ENCODE measurements around the gene NPHP1. TPM values are rescaled to one million over a fixed set of nuclear protein-coding genes. Genes with fewer than 3 reads are reported as not detected.
"Not testable (repeated sequence)": the region's sequence is repeated elsewhere in the genome, so short reads cannot be mapped to it uniquely, and the experiment has no call there.

Gene NPHP1
- total and polyA plus RNA-seq, 12 donors, result 2.4 to 14.2 (median 5.9) TPM

GRCh38 chr2:110211938-110212858 lies 7.4 kb upstream of the NPHP1 start, which contains the start of gene MTLN:
Gene MTLN, minus strand, starts transcription at chr2:110212547. Its CDS starts 22 bp downstream, at chr2:110212525.
- Histone ChIP-seq H3K4me1 (replicated peaks in 1 of 2) (peaks cover 6 to 7% of the 10 kb centered on the region in 2 donors), H3K27ac (peak within 1 kb of the TSS in 4 of 5 donors; percentile 13 to 82 (median 74)), H3K27me3 (no peaks in the 10 kb centered on the region), H3K36me3 (replicated peaks in 1 of 2) (no peaks in the 10 kb centered on the region), H3K4me3 (peak within 1 kb of the TSS; percentile 12 to 79 (median 48)), H3K9me3 (replicated peaks in 1 of 3) (no peaks in the 10 kb centered on the region)
- 2 to 13% (median 5%) methylated on average over 28 to 54 of the region's 54 CpGs for WGBS, 4 donors
- DNase-seq, result peak; percentile 60 to 81 (median 70)
- TF ChIP-seq, protein P1, sequence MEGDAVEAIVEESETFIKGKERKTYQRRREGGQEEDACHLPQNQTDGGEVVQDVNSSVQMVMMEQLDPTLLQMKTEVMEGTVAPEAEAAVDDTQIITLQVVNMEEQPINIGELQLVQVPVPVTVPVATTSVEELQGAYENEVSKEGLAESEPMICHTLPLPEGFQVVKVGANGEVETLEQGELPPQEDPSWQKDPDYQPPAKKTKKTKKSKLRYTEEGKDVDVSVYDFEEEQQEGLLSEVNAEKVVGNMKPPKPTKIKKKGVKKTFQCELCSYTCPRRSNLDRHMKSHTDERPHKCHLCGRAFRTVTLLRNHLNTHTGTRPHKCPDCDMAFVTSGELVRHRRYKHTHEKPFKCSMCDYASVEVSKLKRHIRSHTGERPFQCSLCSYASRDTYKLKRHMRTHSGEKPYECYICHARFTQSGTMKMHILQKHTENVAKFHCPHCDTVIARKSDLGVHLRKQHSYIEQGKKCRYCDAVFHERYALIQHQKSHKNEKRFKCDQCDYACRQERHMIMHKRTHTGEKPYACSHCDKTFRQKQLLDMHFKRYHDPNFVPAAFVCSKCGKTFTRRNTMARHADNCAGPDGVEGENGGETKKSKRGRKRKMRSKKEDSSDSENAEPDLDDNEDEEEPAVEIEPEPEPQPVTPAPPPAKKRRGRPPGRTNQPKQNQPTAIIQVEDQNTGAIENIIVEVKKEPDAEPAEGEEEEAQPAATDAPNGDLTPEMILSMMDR (IDR thresholded peaks at IDR 0.05), result no peak
- TF ChIP-seq POLR2A (IDR thresholded peaks at IDR 0.05), result peak in 1 of 2 donors; percentile 79
- intact Hi-C loops (cut with DNase I), result no loop called here

GRCh38 chr2:110205660-110206455 lies 1.0 kb upstream of the NPHP1 start:
- no peaks in the 10 kb centered on the region for H3K9me3 ChIP-seq (replicated peaks in 1 of 3)
- TF ChIP-seq POLR2A (IDR thresholded peaks at IDR 0.05), result no peak
- TF ChIP-seq, protein P1 (IDR thresholded peaks at IDR 0.05), result no peak
- H3K27me3 ChIP-seq, result no peaks in the 10 kb centered on the region
- no peak for DNase-seq
- no peak overlapping the region for H3K4me3 ChIP-seq
- H3K4me1 ChIP-seq (replicated peaks in 1 of 2), result peaks cover 0 to 6% of the 10 kb centered on the region in 2 donors
- intact Hi-C loops (cut with DNase I), result no loop called here
- no peaks in the 10 kb centered on the region for H3K36me3 ChIP-seq (replicated peaks in 1 of 2)
- WGBS, 4 donors, result 39 to 55% (median 47%) methylated on average over 3 of the region's 3 CpGs
- H3K27ac ChIP-seq, result no peak overlapping the region

GRCh38 chr2:110198016-110198415 lies 6.8 kb downstream of the NPHP1 start:
- no peaks in the 10 kb centered on the region for H3K27me3 ChIP-seq
- no peaks in the 10 kb centered on the region for H3K4me1 ChIP-seq (replicated peaks in 1 of 2)
- WGBS, 4 donors, result 73 to 79% (median 76%) methylated on average over 3 of the region's 3 CpGs
- no peak overlapping the region for H3K27ac ChIP-seq
- no peaks in the 10 kb centered on the region for H3K9me3 ChIP-seq (replicated peaks in 1 of 3)
- no peak overlapping the region for H3K4me3 ChIP-seq
- intact Hi-C loops (cut with DNase I), result no loop called here
- H3K36me3 ChIP-seq (replicated peaks in 1 of 2), result no peaks in the 10 kb centered on the region
- no peak for TF ChIP-seq POLR2A (IDR thresholded peaks at IDR 0.05)
- TF ChIP-seq, protein P1 (IDR thresholded peaks at IDR 0.05), result no peak
- DNase-seq, result no peak

GRCh38 chr2:110197452-110197851 lies 7.4 kb downstream of the NPHP1 start:
- Histone ChIP-seq H3K4me1 (replicated peaks in 1 of 2) (no peaks in the 10 kb centered on the region), H3K27me3 (no peaks in the 10 kb centered on the region), H3K4me3 (no peak overlapping the region), H3K36me3 (replicated peaks in 1 of 2) (no peaks in the 10 kb centered on the region), H3K9me3 (replicated peaks in 1 of 3) (no peaks in the 10 kb centered on the region), H3K27ac (no peak overlapping the region)
- no peak for DNase-seq
- 82 to 91% (median 87%) methylated on average over 4 of the region's 4 CpGs for WGBS, 4 donors
- TF ChIP-seq, protein P1 (IDR thresholded peaks at IDR 0.05), result no peak
- TF ChIP-seq POLR2A (IDR thresholded peaks at IDR 0.05), result no peak
- intact Hi-C loops (cut with DNase I), result no loop called here

DNA sequence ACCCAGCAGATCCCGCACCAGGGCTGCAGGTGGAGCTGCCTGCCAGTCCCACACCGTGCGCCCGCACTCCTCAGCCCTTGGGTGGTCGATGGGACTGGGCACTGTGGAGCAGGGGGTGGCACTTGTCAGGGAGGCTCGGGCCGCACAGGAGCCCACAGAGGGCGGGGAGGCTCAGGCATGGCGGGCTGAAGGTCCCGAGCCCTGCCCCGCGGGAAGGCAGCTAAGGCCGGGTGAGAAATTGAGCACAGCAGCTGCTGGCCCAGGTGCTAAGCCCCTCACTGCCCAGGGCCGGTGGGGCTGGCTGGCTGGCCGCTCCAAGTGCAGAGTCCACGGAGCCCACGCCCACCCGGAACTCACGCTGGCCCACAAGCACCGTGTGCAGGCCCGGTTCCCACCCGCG lies 14.6 kb downstream of the NPHP1 start:
- intact Hi-C loops (cut with DNase I); H3K27ac ChIP-seq; H3K36me3 ChIP-seq (replicated peaks in 1 of 2); H3K27me3 ChIP-seq; H3K9me3 ChIP-seq (replicated peaks in 1 of 3); DNase-seq; H3K4me1 ChIP-seq (replicated peaks in 1 of 2); H3K4me3 ChIP-seq: not testable (repeated sequence)
- 96 to 100% (median 97%) methylated on average over 7 to 23 of the region's 23 CpGs; no CpG with 5 or more reads in 1 of the 4 donors for WGBS, 4 donors
